Bone marrow (tissue), 2 donors: ENCODE data around the gene PIWIL1.

ENCODE experiments used
- DNase-seq, 2 donors: peaks; one replicate each; lab custom pipeline; 2025; lab: John Stamatoyannopoulos, UW

PIWIL1 gene

GRCh38 chr12:130374083-130374482, 36.4 kb downstream of the PIWIL1 start:
- DNase-seq = no peak

- DNase-seq = no peak
Measured at GRCh38 chr12:130375296-130376287, 37.9 kb downstream of the PIWIL1 start.

DNA sequence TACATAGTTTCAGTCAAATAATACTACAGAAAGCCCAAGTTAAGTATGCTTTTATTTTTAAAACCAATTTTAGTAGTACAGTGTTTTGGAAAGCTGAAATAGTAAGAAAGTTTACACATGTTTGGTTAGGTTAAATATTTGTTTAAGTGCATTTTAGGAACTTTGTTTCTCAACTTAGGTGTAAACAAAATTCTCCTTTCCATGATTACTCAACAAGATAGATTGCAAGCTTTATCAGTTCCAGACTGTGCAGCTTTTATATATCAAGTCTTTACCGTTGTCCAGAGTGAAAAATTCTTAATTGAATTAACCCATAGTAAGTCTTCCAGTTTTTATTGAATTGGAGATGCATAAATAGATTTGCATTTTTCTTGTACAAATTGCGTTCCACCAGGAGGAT, 45.1 kb downstream of the PIWIL1 start:
- DNase-seq = no peak

DNA sequence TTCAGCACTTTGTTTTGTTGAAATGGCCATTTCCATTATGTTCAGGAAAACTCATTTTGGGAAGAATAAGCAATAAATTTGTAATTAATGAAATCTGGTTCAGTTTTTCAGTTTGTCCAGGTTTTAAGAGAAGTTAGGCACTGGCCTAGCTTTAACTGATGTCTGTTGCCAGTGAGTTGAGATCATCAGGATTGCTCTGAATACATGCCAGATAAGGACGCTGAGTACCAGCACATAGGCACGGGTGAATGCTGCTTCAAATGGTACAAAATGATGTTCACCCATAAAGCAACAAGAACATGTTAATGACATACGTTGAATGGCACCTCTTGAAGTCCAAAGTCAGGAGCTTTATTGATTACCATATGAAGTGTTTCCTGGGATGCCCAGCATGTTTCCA, 46.5 kb downstream of the PIWIL1 start:
- DNase-seq = no peak

GRCh38 chr12:130385193-130385592, 47.5 kb downstream of the PIWIL1 start:
- no peak for DNase-seq

GRCh38 chr12:130391186-130391585, 53.5 kb downstream of the PIWIL1 start:
- DNase-seq = no peak

- no peak for DNase-seq
Measured at GRCh38 chr12:130394906-130395305, 57.2 kb downstream of the PIWIL1 start.

GRCh38 chr12:130396667-130397066, 59.0 kb downstream of the PIWIL1 start:
- no peak for DNase-seq

- no peak for DNase-seq
Measured at GRCh38 chr12:130398100-130398848, 60.6 kb downstream of the PIWIL1 start.

- no peak for DNase-seq
Measured at GRCh38 chr12:130401703-130402102, 64.0 kb downstream of the PIWIL1 start.

DNA sequence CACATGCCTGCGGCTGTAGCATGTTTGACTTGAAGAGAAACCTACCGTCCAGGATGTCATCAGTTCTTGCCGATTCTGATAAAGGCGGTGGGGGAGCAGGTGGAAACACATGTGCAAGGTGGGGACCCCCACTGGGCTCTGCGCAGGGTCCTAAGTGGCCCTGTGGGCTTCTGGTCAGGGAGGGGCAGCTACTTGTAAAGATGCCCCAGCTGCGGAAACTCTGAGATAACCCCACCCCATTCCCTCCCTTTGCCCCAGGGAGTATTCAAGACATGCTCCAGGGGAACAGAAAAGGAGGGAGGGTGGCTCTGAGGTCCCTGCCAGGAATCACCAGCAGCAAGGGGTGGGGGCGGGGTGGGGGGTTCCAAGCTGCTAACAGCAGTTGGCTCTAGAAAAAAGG, 67.6 kb downstream of the PIWIL1 start:
- DNase-seq = no peak

DNA sequence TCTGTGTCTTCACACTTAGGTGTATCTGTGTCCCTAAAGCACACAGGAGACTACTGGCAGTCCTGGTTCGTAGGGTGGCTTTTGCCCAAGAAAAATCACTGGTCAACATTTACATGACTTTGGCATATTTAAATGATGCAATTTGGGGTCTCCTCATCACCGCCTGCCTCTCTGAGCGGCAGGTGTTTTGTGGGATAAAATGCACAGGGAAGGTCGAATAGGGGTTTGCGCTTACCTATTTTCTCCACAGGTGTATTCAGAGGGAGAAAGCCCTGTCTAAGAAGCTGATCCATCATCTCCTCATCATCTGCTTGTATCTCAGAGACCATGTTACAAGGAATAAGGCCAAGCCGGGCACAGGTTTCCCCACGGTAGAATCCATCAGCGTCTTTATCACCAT, 74.7 kb downstream of the PIWIL1 start:
- DNase-seq = no peak

GRCh38 chr12:130413909-130414308, 76.2 kb downstream of the PIWIL1 start:
- DNase-seq = no peak

- no peak for DNase-seq
Measured at GRCh38 chr12:130414381-130414780, 76.7 kb downstream of the PIWIL1 start.

- DNase-seq = no peak
Measured at GRCh38 chr12:130418251-130418650, 80.6 kb downstream of the PIWIL1 start.

- no peak for DNase-seq
Measured at GRCh38 chr12:130419116-130419515, 81.4 kb downstream of the PIWIL1 start.

DNA sequence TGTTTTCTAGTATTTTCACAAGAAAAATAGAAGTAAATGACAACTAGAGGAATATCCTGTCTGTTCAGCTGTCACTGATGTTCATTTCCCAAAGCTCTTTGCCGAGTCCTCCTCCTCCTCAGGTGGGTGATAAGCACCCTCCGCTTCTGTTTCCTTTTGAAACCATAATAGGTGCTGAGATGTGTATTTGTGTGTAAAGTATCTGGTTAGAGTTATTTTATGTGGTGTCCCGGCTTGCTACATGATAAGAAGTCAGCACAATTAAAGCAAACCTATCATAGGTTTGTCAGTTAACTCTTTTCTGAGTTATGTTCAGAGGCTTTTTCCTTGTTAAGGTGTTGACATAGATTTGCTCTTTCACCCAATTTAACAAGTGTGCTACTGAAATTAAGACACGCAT, 82.4 kb downstream of the PIWIL1 start:
- DNase-seq = no peak

- no peak for DNase-seq
Measured at GRCh38 chr12:130421896-130422295, 84.2 kb downstream of the PIWIL1 start.
